K562 (cell line): ENCODE results near the gene ASCL2. TPM values are rescaled to one million over a fixed set of nuclear protein-coding genes. Genes with fewer than 3 reads are reported as not detected.

ENCODE experiments used
- ATAC-seq: fragments of 200-7000 bp; cut with Tn5 transposase; 3 replicates; pipeline ENCODE4 v1.9.1; 2020; ENCODE audit warnings: moderate library complexity
- BruUV-seq: library from RNA; stranded (reverse); fragments of 400-500 nt; replicated peaks from 2 replicates; lab custom pipeline; 2021; lab: Mats Ljungman, UMichigan
- CTCF ChIA-PET: fragments of 300-600 bp; formaldehyde crosslinking; extraction: SDS; loops from one replicate; lab custom pipeline; 2021; ENCODE audit warnings: low intra/inter-chr PET ratio; lab: Yijun Ruan, JAX
- POLR2A ChIA-PET: fragments of 300-600, 350-650 bp; sonication (Branson Sonifier 250); formaldehyde crosslinking; extraction: SDS; loops from one replicate; lab custom pipeline; 2021; ENCODE audit warnings: antibody characterized with exemption, inconsistent platforms; lab: Yijun Ruan, JAX
- DNase-seq, 4 experiments: peaks; one replicate each; pipeline versions ENCODE4 v3.0.0 to v3.0.0-alpha.2; 2011 to 2018; ENCODE audit warnings: low spot score in 3 of 4, mixed read lengths in 3 of 4; ENCODE audit errors: extremely low read depth in 1 of 4
- FAIRE-seq: peaks from 2 replicates; lab custom pipeline; 2011; peaks lifted over from hg19 to GRCh38; lab: Jason Lieb, UNC
- H2AFZ ChIP-seq: 2 replicates; pipeline ENCODE4 v1.6.0; 2011; ENCODE audit warnings: low read depth, low read length, control low read depth, inconsistent platforms
- H3K27ac ChIP-seq: fragments of 200-600 bp; 3 replicates; pipeline ENCODE4 v1.8.0; 2011; ENCODE audit warnings: low read depth, mild to moderate bottlenecking, control low read depth, inconsistent platforms, low read length, moderate library complexity, mixed read lengths; ENCODE audit errors: extremely low read depth
- H3K27me3 ChIP-seq, 2 experiments: fragments of 300-600 bp in 1 of 2; 2 replicates in 1 of 2; 3 replicates in 1 of 2; pipeline versions ENCODE4 v1.6.0 to v1.8.0; 2011; ENCODE audit warnings: inconsistent platforms in 2 of 2, low read length in 2 of 2, mild to moderate bottlenecking in 1 of 2, mixed read lengths in 1 of 2, moderate library complexity in 1 of 2; ENCODE audit not compliant: control insufficient read depth in 2 of 2, insufficient read depth in 2 of 2
- H3K36me3 ChIP-seq: fragments of 300-600 bp; 3 replicates; pipeline ENCODE4 v1.8.0; 2011; ENCODE audit warnings: mild to moderate bottlenecking, low read length, inconsistent platforms; ENCODE audit not compliant: control insufficient read depth, insufficient read depth
- H3K4me1 ChIP-seq, 2 experiments: fragments of 200-600 bp in 1 of 2; replicated peaks in 1 of 2; 2 replicates in 1 of 2; 3 replicates in 1 of 2; pipeline versions ENCODE4 v1.5.1 to v1.8.0; 2011; ENCODE audit warnings: inconsistent platforms in 2 of 2, low read length in 2 of 2, mild to moderate bottlenecking in 1 of 2, mixed read lengths in 1 of 2, moderate library complexity in 1 of 2; ENCODE audit not compliant: control insufficient read depth in 2 of 2, insufficient read depth in 2 of 2
- H3K4me2 ChIP-seq: 2 replicates; pipeline ENCODE4 v1.6.1; 2011; ENCODE audit warnings: low read length, control low read depth, inconsistent platforms, mixed read lengths; ENCODE audit not compliant: insufficient read depth
- H3K4me3 ChIP-seq: fragments of 200-600 bp; sonication (generic), shearing (Covaris generic); 2 replicates; pipeline ENCODE4 v1.5.1; 2016; ENCODE audit warnings: control low read depth, inconsistent platforms
- H3K79me2 ChIP-seq: fragments of 200-600 bp; 3 replicates; pipeline ENCODE4 v1.8.0; 2011; ENCODE audit warnings: low read length, inconsistent platforms; ENCODE audit not compliant: control insufficient read depth, insufficient read depth
- H3K9ac ChIP-seq, 2 experiments: 2 replicates each; pipeline versions ENCODE4 v1.6.0 to v1.6.1; 2011; ENCODE audit warnings: low read depth in 2 of 2, low read length in 2 of 2, control low read depth in 1 of 2, inconsistent platforms in 1 of 2, mild to moderate bottlenecking in 1 of 2, mixed read lengths in 1 of 2; ENCODE audit not compliant: insufficient read depth in 1 of 2
- H3K9me1 ChIP-seq: one replicate; pipeline ENCODE4 v1.6.0; 2011; ENCODE audit warnings: inconsistent platforms, mild to moderate bottlenecking, low read length, moderate library complexity; ENCODE audit not compliant: control insufficient read depth, insufficient read depth
- H3K9me3 ChIP-seq: replicated peaks from 2 replicates; pipeline ENCODE4 v1.5.1; 2011; ENCODE audit warnings: low read depth, low read length, inconsistent platforms; ENCODE audit not compliant: control insufficient read depth, insufficient read depth
- H4K20me1 ChIP-seq: replicated peaks from 2 replicates; pipeline ENCODE4 v1.6.1; 2011; ENCODE audit warnings: low read length, inconsistent platforms, mixed read lengths; ENCODE audit not compliant: control insufficient read depth, insufficient read depth
- ID3 ChIP-seq, 2 experiments: fragments of 250-450 bp in 1 of 2; fragments of 450-650 bp in 1 of 2; sonication (Bioruptor Pico) in 1 of 2; IDR thresholded peaks; 2 replicates each; pipeline versions ENCODE4 v1.6.1 to v1.8.0; 2016 to 2021; ENCODE audit warnings: mild to moderate bottlenecking in 2 of 2, moderate library complexity in 2 of 2, missing compliant biosample characterization in 1 of 2, missing genetic modification characterization in 1 of 2
- SAFB ChIP-seq: fragments of 200-400 bp; formaldehyde crosslinking; IDR thresholded peaks from 2 replicates; pipeline ENCODE4 v1.6.1; 2017; ENCODE audit warnings: low read depth, low read length, borderline replicate concordance
- WGBS: fragments of 100-300 bp; shearing (Covaris generic); methylation state at CpG from one replicate; pipeline ENCODE4 v1.1.6; 2016; ENCODE audit warnings: low coverage, mixed read lengths; ENCODE audit not compliant: insufficient coverage; ENCODE audit errors: missing lambda C conversion rate; 5-methylcytosine and 5-hydroxymethylcytosine counted together
- in situ Hi-C: fragments of 300-500 bp; cut with MboI; formaldehyde crosslinking; loops from 4 replicates; pipeline ENCODE4 v1.15.0; 2018; ENCODE audit warnings: inconsistent platforms, mixed read lengths
- intact Hi-C: fragments of 100-400 bp; cut with micrococcal nuclease; formaldehyde crosslinking; loops from 2 replicates; pipeline ENCODE4 v1.14.2; 2022
- polyA plus RNA-seq, 8 experiments: library from polyadenylated mRNA; depleted of rRNA in 4 of 8; stranded (reverse) in 5 of 8; unstranded in 3 of 8; fragments of >200 nt; fragmentation: Nextera tagmentation in 2 of 8; fragmentation: Illumina TruSeq in 1 of 8; extraction: Ambion mirVana in 2 of 8; extraction: Trizol in 1 of 8; gene quantifications; 2 replicates each; pipeline versions ENCODE4 v1.2.1 to v1.2.3, GENCODE V29; 2011 to 2014; ENCODE audit warnings: inconsistent platforms in 1 of 8, missing spikeins in 1 of 8
- total RNA-seq, 7 experiments: library from RNA; depleted of rRNA in 6 of 7; stranded (reverse); fragments of >200 nt in 6 of 7; fragmentation: Illumina TruSeq in 2 of 7; extraction: Trizol in 2 of 7; gene quantifications; 2 replicates each; pipeline versions ENCODE4 v1.2.1 to v1.2.3, GENCODE V29; 2011 to 2021; ENCODE audit warnings: low replicate concordance in 1 of 7

The ASCL2 gene
- total and polyA plus RNA-seq, 9 of the 15 experiments (the other 6 are each of a cell fraction or from before 2014, with no cell fraction given): 0.11 to 1.4 (median 0.36) TPM; not detected in 2

DNA sequence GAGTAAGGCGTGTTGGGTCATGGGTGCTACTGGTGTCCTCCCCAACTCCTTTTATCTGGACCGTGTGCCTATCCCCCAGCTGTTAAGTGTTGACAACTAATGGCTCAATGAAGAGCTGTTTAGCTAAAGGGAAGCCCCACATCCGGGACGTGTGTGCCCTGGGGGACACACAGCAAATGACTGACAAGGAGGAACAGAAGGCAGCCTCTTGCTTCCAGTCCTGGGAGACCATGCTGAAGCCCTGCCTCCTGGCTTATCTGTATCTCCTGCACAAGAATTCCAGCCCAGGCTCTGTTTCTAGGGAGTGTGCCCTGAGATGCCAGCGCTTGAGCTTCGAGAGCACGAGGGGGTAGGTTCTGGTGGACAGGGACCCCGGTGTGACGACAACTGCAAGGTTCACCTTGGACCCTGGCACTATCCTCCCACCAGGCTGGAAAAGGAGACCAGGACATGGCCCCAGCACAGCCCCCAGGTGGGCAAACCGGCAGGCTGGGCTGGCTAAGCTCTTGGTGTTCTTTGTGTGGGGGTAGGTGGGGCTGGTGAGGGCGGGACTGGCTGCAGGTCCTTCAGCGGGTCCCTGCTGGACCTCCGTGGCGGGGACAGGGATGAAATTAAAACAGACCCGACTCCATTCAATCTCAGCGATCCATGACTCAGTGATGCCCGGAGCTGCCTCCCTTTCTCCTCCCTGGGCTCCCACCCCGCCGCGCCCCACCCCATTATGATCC lies 21.0 kb downstream of the ASCL2 start:
- peaks cover 4% of the 10 kb centered on the region; the same call in 1 of the 2 replicates for H4K20me1 ChIP-seq
- no peak for FAIRE-seq
- WGBS: 2% methylated on average over 14 of the region's 20 CpGs
- ChIA-PET POLR2A (interaction anchor here (0.6 to 0.7 kb wide), 2 partner anchors 425 to 492 kb away, joined by 3 read pairs; no protein-coding TSS in a partner anchor), CTCF (no interaction called here)
- no peak overlapping the region for H3K27ac ChIP-seq
- H2AFZ ChIP-seq: no peak overlapping the region
- no peak overlapping the region for H3K9ac ChIP-seq
- peak in 1 of 4 experiments; percentile 4 for DNase-seq
- ATAC-seq: no peak
- in situ Hi-C loops (no loop called here), intact Hi-C loops (no loop called here)
- H3K4me3 ChIP-seq: no peak overlapping the region
- peaks cover 4 to 47% of the 10 kb centered on the region in 2 experiments; a peak in 4 of 5 replicates for H3K27me3 ChIP-seq
- TF ChIP-seq ID3 (CRISPR knock-in tag; IDR thresholded peaks at IDR 0.05) (no peak), ID3 (tag; IDR thresholded peaks at IDR 0.05) (peak; percentile 4; the same call in 1 of the 2 replicates), SAFB (no peak)
- no peaks in the 10 kb centered on the region for H3K36me3 ChIP-seq
- H3K9me1 ChIP-seq: no peaks in the 10 kb centered on the region
- BruUV-seq: no TSS peak
- no peaks in the 10 kb centered on the region for H3K79me2 ChIP-seq
- H3K9me3 ChIP-seq: no peaks in the 10 kb centered on the region
- H3K4me1 ChIP-seq: peaks cover 0 to 7% of the 10 kb centered on the region in 2 experiments; a peak in 3 of 5 replicates
- no peak overlapping the region; the same call in 1 of the 2 replicates for H3K4me2 ChIP-seq
